Activated CD8-positive, alpha-beta memory T cell treated with anti-CD3 and anti-CD28 coated beads for 48 hours (primary cell): ENCODE results near the gene SPHK2.

ENCODE experiments used
- DNase-seq, 3 experiments: peaks; one replicate each; pipeline ENCODE4 v3.0.0-alpha.2; 2020; ENCODE audit warnings: low read depth in 2 of 3, low spot score in 2 of 3

The SPHK2 gene

GRCh38 chr19:48658483-48658882 lies 39.2 kb downstream of the SPHK2 start:
- no peak for DNase-seq

GRCh38 chr19:48659768-48660167 lies 40.5 kb downstream of the SPHK2 start:
- no peak for DNase-seq

GRCh38 chr19:48660852-48661710 lies 41.8 kb downstream of the SPHK2 start:
- DNase-seq = peak; percentile 48 to 74 (median 63)

GRCh38 chr19:48661711-48662090 lies 42.4 kb downstream of the SPHK2 start:
- DNase-seq = no peak

- no peak for DNase-seq
Measured at GRCh38 chr19:48663667-48664066, 44.4 kb downstream of the SPHK2 start.

- DNase-seq = no peak
Measured at GRCh38 chr19:48664476-48664875, 45.2 kb downstream of the SPHK2 start.

- no peak for DNase-seq
Measured at GRCh38 chr19:48665786-48666185, 46.5 kb downstream of the SPHK2 start.

- no peak for DNase-seq
Measured at GRCh38 chr19:48668332-48668731, 49.0 kb downstream of the SPHK2 start.

GRCh38 chr19:48668761-48669160 lies 49.5 kb downstream of the SPHK2 start:
- DNase-seq = no peak

GRCh38 chr19:48669903-48670668 lies 50.8 kb downstream of the SPHK2 start:
- no peak for DNase-seq

- no peak for DNase-seq
Measured at GRCh38 chr19:48670699-48671445, 51.6 kb downstream of the SPHK2 start.

GRCh38 chr19:48671446-48671995 lies 52.2 kb downstream of the SPHK2 start:
- DNase-seq = no peak

GRCh38 chr19:48672994-48673393 lies 53.7 kb downstream of the SPHK2 start, which contains the start of gene NTN5:
Gene NTN5, minus strand, starts transcription at chr19:48673017. Its CDS starts 2,031 bp downstream, at chr19:48670986.
- DNase-seq = no peak

- DNase-seq = no peak
Measured at GRCh38 chr19:48673436-48674100, 54.3 kb downstream of the SPHK2 start.

- no peak for DNase-seq
Measured at GRCh38 chr19:48674216-48674809, 55.0 kb downstream of the SPHK2 start.

GRCh38 chr19:48674921-48675824 lies 55.9 kb downstream of the SPHK2 start:
- DNase-seq = peak; percentile 27 to 58 (median 47)

- no peak for DNase-seq
Measured at GRCh38 chr19:48676487-48676886, 57.2 kb downstream of the SPHK2 start.

GRCh38 chr19:48676887-48677286 lies 57.6 kb downstream of the SPHK2 start:
- no peak for DNase-seq

- DNase-seq = no peak
Measured at GRCh38 chr19:48678201-48678600, 58.9 kb downstream of the SPHK2 start.
